ENCODE measurements around the gene P2RY1. TPM values are rescaled to one million over a fixed set of nuclear protein-coding genes. Genes with fewer than 3 reads are reported as not detected.

Gene P2RY1
- 0.05 to 0.10 TPM in 2 of 3 replicates, not detected in the other for total RNA-seq
- long read RNA-seq, result 0 reads

- peak; percentile 93 for DNase-seq (ENCODE audit: low spot score)
- H3K27me3 Mint-ChIP-seq (ENCODE audit: low read depth), result peaks cover 45% of the 10 kb centered on the region
- H3K9me3 Mint-ChIP-seq (ENCODE audit: low read depth), result no peaks in the 10 kb centered on the region
- H3K27ac Mint-ChIP-seq (ENCODE audit: unreplicated experiment), result no peak within 1 kb of the TSS
- peak within 1 kb of the TSS; percentile 88 for H3K4me3 Mint-ChIP-seq (ENCODE audit: unreplicated experiment)
- peak; percentile 58 for TF ChIP-seq CTCF (IDR thresholded peaks at IDR 0.05)
- H3K36me3 Mint-ChIP-seq (ENCODE audit: low read depth), result no peaks in the 10 kb centered on the region
- peaks cover 20% of the 10 kb centered on the region for H3K4me1 Mint-ChIP-seq (ENCODE audit: low read depth)
Observed at GRCh38 chr3:152834776-152835600, at the start of gene P2RY1. Gene P2RY1, plus strand, starts transcription at chr3:152835131. Its CDS starts 652 bp downstream, at chr3:152835783.

GRCh38 chr3:152786977-152787681 lies 47.8 kb upstream of the P2RY1 start:
- Mint-ChIP-seq H3K27ac (ENCODE audit: unreplicated experiment) (no peak overlapping the region), H3K9me3 (ENCODE audit: low read depth) (peaks cover 5% of the 10 kb centered on the region), H3K27me3 (ENCODE audit: low read depth) (no peaks in the 10 kb centered on the region), H3K36me3 (ENCODE audit: low read depth) (no peaks in the 10 kb centered on the region), H3K4me3 (ENCODE audit: unreplicated experiment) (no peak overlapping the region), H3K4me1 (ENCODE audit: low read depth) (no peaks in the 10 kb centered on the region)
- no peak for TF ChIP-seq CTCF (IDR thresholded peaks at IDR 0.05)
- no peak for DNase-seq (ENCODE audit: low spot score)

- H3K27ac Mint-ChIP-seq (ENCODE audit: unreplicated experiment), result no peak overlapping the region
- DNase-seq (ENCODE audit: low spot score), result no peak
- TF ChIP-seq CTCF (IDR thresholded peaks at IDR 0.05), result no peak
- no peaks in the 10 kb centered on the region for H3K36me3 Mint-ChIP-seq (ENCODE audit: low read depth)
- H3K4me1 Mint-ChIP-seq (ENCODE audit: low read depth), result no peaks in the 10 kb centered on the region
- peaks cover 5% of the 10 kb centered on the region for H3K9me3 Mint-ChIP-seq (ENCODE audit: low read depth)
- H3K27me3 Mint-ChIP-seq (ENCODE audit: low read depth), result peaks cover 2% of the 10 kb centered on the region
- H3K4me3 Mint-ChIP-seq (ENCODE audit: unreplicated experiment), result no peak overlapping the region
Observed at GRCh38 chr3:152790651-152791387, 44.1 kb upstream of the P2RY1 start.

GRCh38 chr3:152793969-152794368 lies 41.0 kb upstream of the P2RY1 start:
- Mint-ChIP-seq H3K36me3 (ENCODE audit: low read depth) (no peaks in the 10 kb centered on the region), H3K9me3 (ENCODE audit: low read depth) (no peaks in the 10 kb centered on the region), H3K4me3 (ENCODE audit: unreplicated experiment) (no peak overlapping the region), H3K4me1 (ENCODE audit: low read depth) (no peaks in the 10 kb centered on the region), H3K27me3 (ENCODE audit: low read depth) (peaks cover 2% of the 10 kb centered on the region), H3K27ac (ENCODE audit: unreplicated experiment) (no peak overlapping the region)
- DNase-seq (ENCODE audit: low spot score), result no peak
- TF ChIP-seq CTCF (IDR thresholded peaks at IDR 0.05), result no peak

All from chondrocyte (in vitro differentiated cells).